ENCODE results near the gene SCGB1A1.
A peak's percentile ranks its signal among the peaks of the same experiment; 100 is the strongest.
"Not testable (repeated sequence)": the region's sequence is repeated elsewhere in the genome, so short reads cannot be mapped to it uniquely, and the experiment has no call there.

SCGB1A1 gene

DNA sequence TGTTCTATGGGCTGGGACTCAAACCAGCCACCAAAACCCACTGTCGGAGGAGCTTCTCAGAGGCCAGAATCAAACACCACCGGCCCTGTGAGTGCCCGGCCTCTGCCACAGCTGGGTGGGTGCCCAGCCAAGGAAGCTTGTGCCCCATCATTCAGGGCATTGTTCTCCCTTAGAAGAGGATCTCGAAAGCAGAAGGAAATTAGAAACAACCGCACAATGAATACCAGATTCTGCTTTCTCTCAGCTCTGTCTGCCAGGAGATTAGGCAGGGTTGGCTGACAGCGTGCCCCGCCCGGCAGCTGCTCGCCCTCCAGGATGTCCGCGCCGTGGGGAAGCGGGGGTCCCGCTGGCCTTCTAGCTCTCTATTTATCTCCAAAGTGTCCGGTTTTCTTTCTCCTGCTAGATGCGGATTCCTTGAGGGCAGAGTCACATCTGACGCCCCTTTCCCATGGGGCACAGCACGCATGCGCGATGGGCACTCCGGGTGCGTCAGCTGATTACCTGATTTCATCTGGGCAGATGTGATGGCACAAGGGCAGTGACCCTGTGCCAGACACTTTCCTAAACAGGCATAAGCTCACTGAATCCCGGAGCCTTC lies 25.5 kb downstream of the SCGB1A1 start:
- peak overlapping the region; percentile 31 to 60 (median 54) for H3K4me3 ChIP-seq (ENCODE audit: low read depth in 1 of 5, low read length in 5 of 5)
- peaks cover 22 to 57% (median 53%) of the 10 kb centered on the region in 5 donors for H3K4me1 ChIP-seq (ENCODE audit: control insufficient read depth in 5 of 5, insufficient read depth in 5 of 5, low read length in 5 of 5)
- no peaks in the 10 kb centered on the region for H3K9me3 ChIP-seq (ENCODE audit: control insufficient read depth in 5 of 5, low read length in 5 of 5)
- peak overlapping the region; percentile 67 to 84 (median 77) for H3K9ac ChIP-seq (ENCODE audit: low read length in 5 of 5)
- no peaks in the 10 kb centered on the region for H3K27me3 ChIP-seq (ENCODE audit: control insufficient read depth in 5 of 5, insufficient read depth in 4 of 5, low read length in 5 of 5)
- peak overlapping the region; percentile 99 for H3K27ac ChIP-seq (ENCODE audit: low read depth, low read length)
- H3K36me3 ChIP-seq (ENCODE audit: control insufficient read depth in 5 of 5, insufficient read depth in 5 of 5, low read length in 5 of 5) = peaks cover 0 to 3% (median 0%) of the 10 kb centered on the region in 5 donors

DNA sequence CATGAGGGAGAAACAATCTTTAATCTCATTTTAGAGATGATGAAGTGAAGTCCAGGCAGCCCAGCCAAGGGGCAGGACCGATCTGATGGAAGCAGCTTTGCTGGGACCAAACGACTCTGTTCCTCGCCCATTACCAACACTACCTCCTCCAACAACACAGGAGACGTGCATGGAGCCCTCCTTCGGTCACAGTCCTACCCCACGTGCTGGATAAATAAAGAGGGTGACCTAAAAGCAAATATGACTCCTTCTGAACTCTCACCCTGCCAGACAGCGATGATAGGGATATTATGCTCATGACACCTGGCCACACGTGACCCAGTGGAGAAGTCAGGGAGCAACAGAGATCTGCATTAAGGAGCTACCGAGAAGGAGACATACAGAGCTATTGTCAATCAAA lies 26.0 kb downstream of the SCGB1A1 start:
- Histone ChIP-seq H3K9me3 (ENCODE audit: control insufficient read depth in 5 of 5, low read length in 5 of 5) (no peaks in the 10 kb centered on the region), H3K9ac (ENCODE audit: low read length in 5 of 5) (peak overlapping the region; percentile 67 to 84 (median 77)), H3K4me3 (ENCODE audit: low read depth in 1 of 5, low read length in 5 of 5) (peak overlapping the region; percentile 31 to 60 (median 54)), H3K36me3 (ENCODE audit: control insufficient read depth in 5 of 5, insufficient read depth in 5 of 5, low read length in 5 of 5) (peaks cover 0 to 3% (median 0%) of the 10 kb centered on the region in 5 donors), H3K4me1 (ENCODE audit: control insufficient read depth in 5 of 5, insufficient read depth in 5 of 5, low read length in 5 of 5) (peaks cover 21 to 53% (median 50%) of the 10 kb centered on the region in 5 donors), H3K27ac (ENCODE audit: low read depth, low read length) (peak overlapping the region; percentile 99), H3K27me3 (ENCODE audit: control insufficient read depth in 5 of 5, insufficient read depth in 4 of 5, low read length in 5 of 5) (no peaks in the 10 kb centered on the region)

DNA sequence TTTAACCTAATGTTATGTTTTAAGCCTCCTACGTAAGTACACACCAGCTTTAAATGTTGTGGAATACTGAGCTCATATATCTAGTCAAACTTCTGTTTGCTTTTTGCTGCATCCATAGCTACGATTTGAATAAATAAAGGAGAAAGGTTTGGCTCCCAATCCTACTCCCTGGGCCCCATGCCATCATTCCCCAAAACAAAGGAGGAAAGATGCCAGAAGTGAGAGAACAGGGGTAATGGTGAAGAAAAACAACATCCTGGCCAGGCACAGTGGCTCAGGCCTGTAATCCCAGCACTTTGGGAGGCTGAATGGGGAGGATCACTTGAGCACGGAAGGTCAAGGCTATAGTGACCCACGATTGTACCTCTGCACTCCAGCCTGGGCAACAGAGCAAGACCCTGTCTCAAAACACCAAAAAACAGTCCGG lies 26.5 kb downstream of the SCGB1A1 start:
- Histone ChIP-seq H3K9ac (ENCODE audit: low read length in 5 of 5) (peak overlapping the region in 2 of 5 donors; percentile 70 to 84), H3K27me3 (ENCODE audit: control insufficient read depth in 5 of 5, insufficient read depth in 4 of 5, low read length in 5 of 5) (no peaks in the 10 kb centered on the region), H3K4me3 (ENCODE audit: low read depth in 1 of 5, low read length in 5 of 5) (peak overlapping the region in 2 of 5 donors; percentile 38 to 51), H3K36me3 (ENCODE audit: control insufficient read depth in 5 of 5, insufficient read depth in 5 of 5, low read length in 5 of 5) (peaks cover 0 to 3% (median 0%) of the 10 kb centered on the region in 5 donors), H3K27ac (ENCODE audit: low read depth, low read length) (peak overlapping the region; percentile 99), H3K9me3 (ENCODE audit: control insufficient read depth in 5 of 5, low read length in 5 of 5) (no peaks in the 10 kb centered on the region), H3K4me1 (ENCODE audit: control insufficient read depth in 5 of 5, insufficient read depth in 5 of 5, low read length in 5 of 5) (peaks cover 16 to 48% (median 45%) of the 10 kb centered on the region in 5 donors)

DNA sequence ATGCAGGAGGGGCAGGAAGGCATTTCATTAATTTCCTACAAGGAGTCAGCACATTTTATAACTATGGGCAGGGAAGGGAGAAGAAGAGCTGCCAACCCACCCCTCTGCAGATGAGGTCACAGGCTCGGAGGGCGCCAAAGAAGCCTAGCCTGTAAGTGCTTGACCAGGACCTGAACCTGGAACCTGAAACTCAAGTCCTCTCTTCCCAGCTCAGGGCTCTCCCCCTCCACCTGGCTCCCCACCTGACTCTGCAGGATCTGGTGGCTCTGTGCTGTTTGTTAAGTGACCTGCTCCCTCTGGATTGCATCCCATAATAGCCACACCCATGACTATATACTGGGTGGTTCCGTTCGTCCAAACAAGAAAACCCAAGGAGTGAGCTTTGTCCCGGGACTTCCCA lies 27.3 kb downstream of the SCGB1A1 start:
- no peaks in the 10 kb centered on the region for H3K27me3 ChIP-seq (ENCODE audit: control insufficient read depth in 5 of 5, insufficient read depth in 4 of 5, low read length in 5 of 5)
- H3K9me3 ChIP-seq (ENCODE audit: control insufficient read depth in 5 of 5, low read length in 5 of 5) = no peaks in the 10 kb centered on the region
- H3K9ac ChIP-seq (ENCODE audit: low read length in 5 of 5) = no peak overlapping the region
- peaks cover 0 to 3% (median 0%) of the 10 kb centered on the region in 5 donors for H3K36me3 ChIP-seq (ENCODE audit: control insufficient read depth in 5 of 5, insufficient read depth in 5 of 5, low read length in 5 of 5)
- no peak overlapping the region for H3K4me3 ChIP-seq (ENCODE audit: low read depth in 1 of 5, low read length in 5 of 5)
- peak overlapping the region; percentile 99 for H3K27ac ChIP-seq (ENCODE audit: low read depth, low read length)
- peaks cover 12 to 42% (median 40%) of the 10 kb centered on the region in 5 donors for H3K4me1 ChIP-seq (ENCODE audit: control insufficient read depth in 5 of 5, insufficient read depth in 5 of 5, low read length in 5 of 5)

DNA sequence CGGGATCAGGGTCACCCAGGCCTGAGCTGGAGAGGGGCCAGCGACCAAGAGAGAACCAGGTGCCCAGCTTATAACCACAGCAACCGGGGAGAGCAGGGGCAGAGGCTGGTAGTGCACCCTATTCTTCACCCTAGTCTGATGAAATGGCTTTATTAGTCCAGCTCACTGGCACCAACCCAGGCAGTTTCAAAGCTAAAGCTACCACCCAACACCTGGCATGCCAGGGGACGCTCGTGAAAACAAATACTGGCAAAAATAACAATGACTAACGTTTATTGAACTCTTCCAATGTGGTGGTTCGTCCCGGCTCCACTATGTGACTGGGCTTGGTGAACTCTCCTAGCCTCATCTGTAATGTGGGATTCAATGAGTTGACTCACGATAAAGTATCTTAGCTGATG lies 30.6 kb downstream of the SCGB1A1 start:
- Histone ChIP-seq H3K4me1 (ENCODE audit: control insufficient read depth in 5 of 5, insufficient read depth in 5 of 5, low read length in 5 of 5) (peaks cover 11 to 34% (median 28%) of the 10 kb centered on the region in 5 donors), H3K27ac (ENCODE audit: low read depth, low read length) (no peak overlapping the region), H3K36me3 (ENCODE audit: control insufficient read depth in 5 of 5, insufficient read depth in 5 of 5, low read length in 5 of 5) (peaks cover 0 to 5% (median 3%) of the 10 kb centered on the region in 5 donors), H3K9ac (ENCODE audit: low read length in 5 of 5) (no peak overlapping the region), H3K27me3 (ENCODE audit: control insufficient read depth in 5 of 5, insufficient read depth in 4 of 5, low read length in 5 of 5) (no peaks in the 10 kb centered on the region), H3K4me3 (ENCODE audit: low read depth in 1 of 5, low read length in 5 of 5) (no peak overlapping the region), H3K9me3 (ENCODE audit: control insufficient read depth in 5 of 5, low read length in 5 of 5) (no peaks in the 10 kb centered on the region)

DNA sequence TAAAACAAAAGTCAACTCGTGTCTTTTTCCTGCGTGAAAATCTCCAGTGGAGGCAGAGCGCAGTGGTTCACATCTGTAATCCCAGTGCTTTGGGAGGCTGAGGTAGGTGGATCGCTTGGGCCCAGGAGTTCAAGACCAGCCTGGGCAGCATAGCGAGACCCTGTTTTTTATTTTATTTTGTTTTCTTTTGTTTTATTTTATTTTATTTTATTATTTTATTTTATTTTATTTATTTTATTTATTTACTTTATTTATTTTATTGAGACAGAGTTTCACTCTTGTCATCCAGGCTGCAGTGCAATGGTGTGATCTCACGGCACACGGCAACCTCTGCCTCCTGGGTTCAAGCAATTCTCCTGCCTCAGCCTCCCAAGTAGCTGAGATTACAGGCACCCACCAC lies 31.1 kb downstream of the SCGB1A1 start:
- not testable (repeated sequence) for H3K36me3 ChIP-seq (ENCODE audit: control insufficient read depth in 5 of 5, insufficient read depth in 5 of 5, low read length in 5 of 5)

DNA sequence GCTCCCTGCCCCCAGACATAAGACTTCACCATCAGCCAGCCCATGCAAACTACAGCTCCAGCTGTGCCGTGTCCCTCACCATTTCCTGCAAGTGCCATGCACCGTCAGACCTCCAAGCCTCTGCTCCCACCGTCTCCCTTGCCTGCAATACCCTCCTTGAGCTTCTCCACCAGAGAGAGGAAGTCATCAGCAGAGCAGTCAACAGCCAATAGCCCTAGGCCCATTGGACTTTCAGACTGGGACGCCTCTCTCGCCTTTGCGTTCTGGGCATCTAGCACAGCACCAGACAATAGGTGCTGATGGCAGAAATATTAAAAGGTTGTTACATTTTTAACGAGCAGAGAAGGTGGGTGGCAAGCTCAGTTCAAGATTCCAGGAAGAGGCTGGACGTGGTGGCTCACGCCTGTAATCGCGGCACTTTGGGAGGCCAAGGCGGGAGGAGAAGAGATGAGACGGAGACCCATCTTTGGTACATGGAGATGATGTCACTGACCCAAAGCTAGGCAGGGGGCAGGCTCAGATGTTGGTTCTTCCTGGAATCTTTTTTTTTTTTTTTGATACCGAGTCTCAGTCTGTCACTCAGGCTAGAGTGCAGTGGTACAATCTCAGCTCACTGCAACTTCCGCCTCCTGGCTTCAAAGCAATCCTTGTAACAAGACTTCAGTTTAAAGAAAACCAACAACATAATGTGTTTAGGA lies 31.9 kb downstream of the SCGB1A1 start:
- H3K36me3 ChIP-seq (ENCODE audit: control insufficient read depth in 5 of 5, insufficient read depth in 5 of 5, low read length in 5 of 5) = peaks cover 0 to 5% (median 3%) of the 10 kb centered on the region in 5 donors
- no peak overlapping the region for H3K9ac ChIP-seq (ENCODE audit: low read length in 5 of 5)
- H3K9me3 ChIP-seq (ENCODE audit: control insufficient read depth in 5 of 5, low read length in 5 of 5) = no peaks in the 10 kb centered on the region
- H3K27me3 ChIP-seq (ENCODE audit: control insufficient read depth in 5 of 5, insufficient read depth in 4 of 5, low read length in 5 of 5) = no peaks in the 10 kb centered on the region
- H3K27ac ChIP-seq (ENCODE audit: low read depth, low read length) = no peak overlapping the region
- peaks cover 3 to 25% (median 19%) of the 10 kb centered on the region in 5 donors for H3K4me1 ChIP-seq (ENCODE audit: control insufficient read depth in 5 of 5, insufficient read depth in 5 of 5, low read length in 5 of 5)
- H3K4me3 ChIP-seq (ENCODE audit: low read depth in 1 of 5, low read length in 5 of 5) = no peak overlapping the region

More for the DNA sequence above, 31.1 kb downstream of the SCGB1A1 start:
- H3K9me3 ChIP-seq (ENCODE audit: control insufficient read depth in 5 of 5, low read length in 5 of 5); H3K4me3 ChIP-seq (ENCODE audit: low read depth in 1 of 5, low read length in 5 of 5); H3K27me3 ChIP-seq (ENCODE audit: control insufficient read depth in 5 of 5, insufficient read depth in 4 of 5, low read length in 5 of 5); H3K27ac ChIP-seq (ENCODE audit: low read depth, low read length); H3K9ac ChIP-seq (ENCODE audit: low read length in 5 of 5): not testable (repeated sequence)
- peaks cover 7 to 32% (median 27%) of the 10 kb centered on the region in 5 donors for H3K4me1 ChIP-seq (ENCODE audit: control insufficient read depth in 5 of 5, insufficient read depth in 5 of 5, low read length in 5 of 5)

DNA sequence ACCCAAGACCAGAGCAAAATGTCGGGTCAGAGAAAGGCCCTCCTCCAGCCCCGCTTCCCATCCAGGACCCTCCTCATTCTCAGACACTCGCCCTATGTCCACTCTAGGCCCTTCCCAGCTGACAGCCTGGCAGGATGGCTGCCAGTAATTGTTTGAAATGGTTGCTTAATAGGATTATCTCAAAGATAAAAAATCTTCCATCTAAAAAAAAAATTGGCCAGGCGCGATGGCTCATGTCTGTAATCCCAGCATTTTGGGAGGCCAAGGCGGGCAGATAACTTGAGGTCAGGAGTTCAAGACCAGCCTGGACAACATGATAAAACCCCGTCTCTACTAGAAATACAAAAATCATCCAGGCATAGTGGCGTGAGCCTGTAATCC lies 32.4 kb downstream of the SCGB1A1 start:
- H3K36me3 ChIP-seq (ENCODE audit: control insufficient read depth in 5 of 5, insufficient read depth in 5 of 5, low read length in 5 of 5) = peaks cover 0 to 5% (median 3%) of the 10 kb centered on the region in 5 donors
- no peaks in the 10 kb centered on the region for H3K9me3 ChIP-seq (ENCODE audit: control insufficient read depth in 5 of 5, low read length in 5 of 5)
- H3K27me3 ChIP-seq (ENCODE audit: control insufficient read depth in 5 of 5, insufficient read depth in 4 of 5, low read length in 5 of 5) = no peaks in the 10 kb centered on the region
- H3K4me1 ChIP-seq (ENCODE audit: control insufficient read depth in 5 of 5, insufficient read depth in 5 of 5, low read length in 5 of 5) = peaks cover 3 to 22% (median 14%) of the 10 kb centered on the region in 5 donors
- no peak overlapping the region for H3K9ac ChIP-seq (ENCODE audit: low read length in 5 of 5)
- H3K27ac ChIP-seq (ENCODE audit: low read depth, low read length) = no peak overlapping the region
- H3K4me3 ChIP-seq (ENCODE audit: low read depth in 1 of 5, low read length in 5 of 5) = no peak overlapping the region

DNA sequence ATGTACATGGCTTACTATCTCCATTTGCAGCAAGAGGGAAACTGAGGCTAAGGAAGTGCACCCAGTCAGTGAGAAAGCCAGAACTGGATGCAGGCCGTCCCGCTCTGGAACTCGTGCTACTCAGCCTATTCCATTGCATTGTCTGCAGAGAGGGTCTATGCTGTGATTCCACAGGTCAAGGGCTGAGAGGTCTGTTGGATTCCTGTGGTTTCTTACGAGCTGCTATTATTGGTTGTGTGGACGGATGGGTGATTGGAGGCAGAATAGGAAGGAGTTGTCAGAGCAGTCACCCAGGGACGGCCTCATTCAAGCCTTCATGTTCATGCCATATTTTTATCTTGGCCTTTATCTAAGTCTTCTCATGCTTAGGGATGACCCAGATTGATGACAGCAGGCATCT lies 33.4 kb downstream of the SCGB1A1 start:
- no peak overlapping the region for H3K27ac ChIP-seq (ENCODE audit: low read depth, low read length)

DNA sequence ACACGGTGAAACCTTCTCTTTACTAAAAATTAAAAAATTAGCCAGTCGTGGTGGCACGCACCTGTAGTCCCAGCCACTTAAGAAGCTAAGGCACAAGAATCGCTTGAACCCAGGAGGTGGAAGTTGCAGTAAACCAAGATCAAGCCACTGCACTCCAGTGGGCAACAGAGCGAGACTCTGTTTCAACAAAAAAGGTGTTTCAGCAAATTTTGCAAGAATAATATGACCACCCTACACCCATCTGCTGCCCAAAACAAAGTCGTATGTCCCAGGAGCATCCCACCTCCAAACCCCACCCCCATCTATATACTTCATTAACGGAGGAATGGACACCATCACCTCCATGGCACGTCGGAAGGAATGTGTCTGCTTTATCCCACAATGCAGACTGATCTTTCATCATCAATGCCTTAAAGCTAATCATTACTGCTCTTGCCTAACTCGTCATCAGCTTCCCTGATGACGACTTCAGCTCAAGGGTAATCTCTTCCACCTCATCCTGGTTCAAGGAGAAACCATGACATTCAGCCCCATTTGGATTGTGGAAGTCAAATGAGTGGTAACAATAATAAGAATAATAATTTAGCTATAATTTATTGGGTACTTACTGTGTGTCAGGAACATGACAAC lies 34.1 kb downstream of the SCGB1A1 start:
- H3K27ac ChIP-seq (ENCODE audit: low read depth, low read length) = no peak overlapping the region
- peaks cover 0 to 30% (median 14%) of the 10 kb centered on the region in 5 donors for H3K4me1 ChIP-seq (ENCODE audit: control insufficient read depth in 5 of 5, insufficient read depth in 5 of 5, low read length in 5 of 5)
- H3K27me3 ChIP-seq (ENCODE audit: control insufficient read depth in 5 of 5, insufficient read depth in 4 of 5, low read length in 5 of 5) = no peaks in the 10 kb centered on the region
- H3K4me3 ChIP-seq (ENCODE audit: low read depth in 1 of 5, low read length in 5 of 5) = no peak overlapping the region
- H3K9ac ChIP-seq (ENCODE audit: low read length in 5 of 5) = no peak overlapping the region
- peaks cover 0 to 5% (median 1%) of the 10 kb centered on the region in 5 donors for H3K36me3 ChIP-seq (ENCODE audit: control insufficient read depth in 5 of 5, insufficient read depth in 5 of 5, low read length in 5 of 5)
- no peaks in the 10 kb centered on the region for H3K9me3 ChIP-seq (ENCODE audit: control insufficient read depth in 5 of 5, low read length in 5 of 5)

More for the DNA sequence above, 33.4 kb downstream of the SCGB1A1 start:
- Histone ChIP-seq H3K9me3 (ENCODE audit: control insufficient read depth in 5 of 5, low read length in 5 of 5) (no peaks in the 10 kb centered on the region), H3K9ac (ENCODE audit: low read length in 5 of 5) (no peak overlapping the region), H3K4me3 (ENCODE audit: low read depth in 1 of 5, low read length in 5 of 5) (no peak overlapping the region), H3K27me3 (ENCODE audit: control insufficient read depth in 5 of 5, insufficient read depth in 4 of 5, low read length in 5 of 5) (no peaks in the 10 kb centered on the region), H3K36me3 (ENCODE audit: control insufficient read depth in 5 of 5, insufficient read depth in 5 of 5, low read length in 5 of 5) (peaks cover 0 to 5% (median 3%) of the 10 kb centered on the region in 5 donors), H3K4me1 (ENCODE audit: control insufficient read depth in 5 of 5, insufficient read depth in 5 of 5, low read length in 5 of 5) (peaks cover 0 to 24% (median 7%) of the 10 kb centered on the region in 5 donors)
